A673 (cell line): ENCODE results near the gene SEMA6B. TPM values are rescaled to one million over a fixed set of nuclear protein-coding genes. Genes with fewer than 3 reads are reported as not detected.

Experiments used
- BruUV-seq: library from RNA; stranded (reverse); fragments of 400-500 nt; replicated peaks from 2 replicates; lab custom pipeline; 2021; lab: Mats Ljungman, UMichigan
- CTCF ChIA-PET: fragments of 300-600 bp; sonication (Branson Sonifier 250); formaldehyde crosslinking; loops from one replicate; lab custom pipeline; 2022; ENCODE audit warnings: antibody characterized with exemption; lab: Charles Lee
- POLR2A ChIA-PET: fragments of 300-600 bp; sonication (Branson Sonifier 250); formaldehyde crosslinking; loops from one replicate; lab custom pipeline; 2022; ENCODE audit warnings: antibody characterized with exemption; ENCODE audit not compliant: low non-redundant PET; lab: Charles Lee
- DNase-seq: peaks from one replicate; pipeline ENCODE4 v3.0.0-alpha.2; 2015; ENCODE audit warnings: low spot score
- H3K27ac ChIP-seq: fragments of 200-600 bp; sonication (generic); 2 replicates; pipeline ENCODE4 v1.5.1; 2016; ENCODE audit warnings: mixed run types, low read depth, mild to moderate bottlenecking, mixed read lengths, antibody characterized with exemption, low read length; ENCODE audit not compliant: poor library complexity, severe bottlenecking
- H3K27me3 ChIP-seq: fragments of 200-600 bp; sonication (generic); replicated peaks from 2 replicates; pipeline ENCODE4 v1.6.1; 2017; ENCODE audit warnings: mixed run types, low read depth, mild to moderate bottlenecking, mixed read lengths, antibody characterized with exemption, low read length; ENCODE audit not compliant: insufficient read depth, poor library complexity
- H3K36me3 ChIP-seq: fragments of 200-600 bp; sonication (generic); 2 replicates; pipeline ENCODE4 v1.6.1; 2016; ENCODE audit warnings: mixed run types, mild to moderate bottlenecking, mixed read lengths, antibody characterized with exemption, low read length; ENCODE audit not compliant: insufficient read depth, poor library complexity, severe bottlenecking
- H3K4me1 ChIP-seq: fragments of 200-600 bp; sonication (generic); 2 replicates; pipeline ENCODE4 v1.6.1; 2017; ENCODE audit warnings: mixed run types, mild to moderate bottlenecking, mixed read lengths, antibody characterized with exemption, low read length; ENCODE audit not compliant: insufficient read depth, poor library complexity, severe bottlenecking
- H3K4me3 ChIP-seq: fragments of 200-600 bp; sonication (generic); 2 replicates; pipeline ENCODE4 v1.5.1; 2016; ENCODE audit warnings: low read depth, mixed run types, mild to moderate bottlenecking, mixed read lengths, low read length; ENCODE audit not compliant: poor library complexity, severe bottlenecking
- H3K9me3 ChIP-seq: fragments of 200-600 bp; sonication (generic); 2 replicates; pipeline ENCODE4 v1.6.1; 2016; ENCODE audit warnings: mixed run types, low read depth, mild to moderate bottlenecking, mixed read lengths, antibody characterized with exemption, low read length; ENCODE audit not compliant: poor library complexity, severe bottlenecking
- CTCF ChIP-seq: fragments of 300-800, 200-600 bp; sonication (generic); conservative IDR thresholded peaks from 2 replicates; pipeline ENCODE4 v1.5.1; 2017; ENCODE audit warnings: low read depth, mild to moderate bottlenecking, antibody characterized with exemption, low read length, moderate library complexity, mixed read lengths
- EZH2 ChIP-seq: fragments of 200-600 bp; sonication (generic); IDR thresholded peaks from 2 replicates; pipeline ENCODE4 v1.6.1; 2017; ENCODE audit warnings: borderline replicate concordance, low read depth, mild to moderate bottlenecking, mixed read lengths, antibody characterized with exemption, low read length; ENCODE audit not compliant: poor library complexity, severe bottlenecking
- intact Hi-C: fragments of 100-400 bp; cut with micrococcal nuclease; formaldehyde crosslinking; loops from one replicate; pipeline ENCODE4 v1.10.0; 2022; ENCODE audit not compliant: unreplicated experiment
- total RNA-seq: library from RNA; stranded (reverse); gene quantifications from 2 replicates; pipeline ENCODE4 v1.2.3, GENCODE V29; 2021

Gene SEMA6B
- total RNA-seq, 1 experiment from 2014 or later = 9.2 TPM

- Histone ChIP-seq H3K36me3 (no peaks in the 10 kb centered on the region), H3K4me1 (no peaks in the 10 kb centered on the region), H3K9me3 (no peaks in the 10 kb centered on the region), H3K27me3 (no peaks in the 10 kb centered on the region), H3K4me3 (no peak overlapping the region), H3K27ac (no peak overlapping the region)
- intact Hi-C loops = no loop called here
- ChIA-PET POLR2A (no interaction called here), CTCF (no interaction called here)
- no TSS peak for BruUV-seq
- no peak for DNase-seq
- TF ChIP-seq CTCF (no peak), EZH2 (no peak)
Observed at GRCh38 chr19:4553092-4553695, 6.3 kb downstream of the SEMA6B start.

GRCh38 chr19:4552525-4552819 lies 7.0 kb downstream of the SEMA6B start:
- ChIA-PET CTCF (no interaction called here), POLR2A (no interaction called here)
- no TSS peak for BruUV-seq
- Histone ChIP-seq H3K27me3 (no peaks in the 10 kb centered on the region), H3K27ac (no peak overlapping the region), H3K36me3 (no peaks in the 10 kb centered on the region), H3K4me3 (no peak overlapping the region), H3K4me1 (no peaks in the 10 kb centered on the region), H3K9me3 (no peaks in the 10 kb centered on the region)
- TF ChIP-seq CTCF (no peak), EZH2 (no peak)
- DNase-seq = no peak
- intact Hi-C loops = no loop called here

- intact Hi-C loops = no loop called here
- TF ChIP-seq CTCF = no peak
- no peak for TF ChIP-seq EZH2
- POLR2A ChIA-PET = no interaction called here
- Histone ChIP-seq H3K9me3 (no peaks in the 10 kb centered on the region), H3K4me3 (no peak overlapping the region), H3K4me1 (no peaks in the 10 kb centered on the region), H3K27ac (no peak overlapping the region), H3K36me3 (no peaks in the 10 kb centered on the region), H3K27me3 (no peaks in the 10 kb centered on the region)
- no TSS peak for BruUV-seq
- DNase-seq = no peak
- CTCF ChIA-PET = no interaction called here
Observed at GRCh38 chr19:4550479-4551050, 8.9 kb downstream of the SEMA6B start.
